PC-3 (cell line): ENCODE results near the gene PDE9A. TPM values are rescaled to one million over a fixed set of nuclear protein-coding genes. Genes with fewer than 3 reads are reported as not detected.

ENCODE experiments used
- ATAC-seq: fragments of 200-7000 bp; cut with Tn5 transposase; 2 replicates; pipeline ENCODE4 v1.9.1; 2020; ENCODE audit warnings: mild to moderate bottlenecking, moderate library complexity
- BruUV-seq: library from RNA; stranded (reverse); fragments of 400-500 nt; replicated peaks from 2 replicates; lab custom pipeline; 2021; lab: Mats Ljungman, UMichigan
- CTCF ChIA-PET: fragments of 300-600 bp; sonication (Branson Sonifier 250); formaldehyde crosslinking; loops from one replicate; lab custom pipeline; 2022; ENCODE audit warnings: antibody characterized with exemption; lab: Charles Lee
- POLR2A ChIA-PET: fragments of 300-600 bp; sonication (Branson Sonifier 250); formaldehyde crosslinking; loops from one replicate; lab custom pipeline; 2022; ENCODE audit warnings: antibody characterized with exemption; ENCODE audit not compliant: unreplicated experiment; lab: Charles Lee
- DNase-seq: peaks from one replicate; pipeline ENCODE4 v3.0.0-alpha.2; 2015
- H2AFZ ChIP-seq: fragments of 300-600 bp; sonication (generic); 2 replicates; pipeline ENCODE4 v1.6.0; 2016; ENCODE audit warnings: antibody characterized with exemption, low read length
- H3F3A ChIP-seq: fragments of 300-600 bp; sonication (generic); one replicate; pipeline ENCODE4 v1.6.0; 2017; ENCODE audit warnings: antibody characterized with exemption, low read length, control low read depth, mild to moderate bottlenecking; ENCODE audit not compliant: unreplicated experiment
- H3K27ac ChIP-seq: fragments of 300-600 bp; sonication (generic); 2 replicates; pipeline ENCODE4 v1.5.1; 2016; ENCODE audit warnings: mild to moderate bottlenecking, low read length
- H3K27me3 ChIP-seq: fragments of 300-600 bp; sonication (generic); 2 replicates; pipeline ENCODE4 v1.6.1; 2016; ENCODE audit warnings: low read length, mixed read lengths
- H3K36me3 ChIP-seq: fragments of 300-600 bp; sonication (generic); 2 replicates; pipeline ENCODE4 v1.6.1; 2016; ENCODE audit warnings: low read depth, mixed run types, low read length, mixed read lengths
- H3K4me1 ChIP-seq: fragments of 300-600 bp; sonication (generic); 2 replicates; pipeline ENCODE4 v1.5.1; 2016; ENCODE audit warnings: low read length; ENCODE audit not compliant: insufficient read depth
- H3K4me2 ChIP-seq: fragments of 300-600 bp; sonication (generic); 2 replicates; pipeline ENCODE4 v1.6.0; 2016; ENCODE audit warnings: low read length
- H3K4me3 ChIP-seq: fragments of 300-600 bp; sonication (generic); 2 replicates; pipeline ENCODE4 v1.5.1; 2016; ENCODE audit warnings: mild to moderate bottlenecking, low read length, mixed read lengths
- H3K79me2 ChIP-seq: fragments of 300-600 bp; sonication (generic); 2 replicates; pipeline ENCODE4 v1.6.1; 2017; ENCODE audit warnings: low read length, mixed read lengths
- H3K9ac ChIP-seq: fragments of 300-600 bp; sonication (generic); 2 replicates; pipeline ENCODE4 v1.6.0; 2016; ENCODE audit warnings: mild to moderate bottlenecking, low read length
- H3K9me2 ChIP-seq: fragments of 300-600 bp; sonication (generic); replicated peaks from 2 replicates; pipeline ENCODE4 v1.6.1; 2016; ENCODE audit warnings: mixed run types, low read length, mixed read lengths
- H3K9me3 ChIP-seq: fragments of 300-600 bp; sonication (generic); 2 replicates; pipeline ENCODE4 v1.6.1; 2016; ENCODE audit warnings: low read length, mixed read lengths
- H4K20me1 ChIP-seq: fragments of 300-600 bp; sonication (generic); 2 replicates; pipeline ENCODE4 v1.6.1; 2016; ENCODE audit warnings: low read length, mixed read lengths
- EZH2 ChIP-seq: fragments of 300-600 bp; sonication (generic); IDR thresholded peaks from one replicate; pipeline ENCODE4 v1.6.1; 2017; ENCODE audit warnings: antibody characterized with exemption, mild to moderate bottlenecking, low read length; ENCODE audit not compliant: unreplicated experiment
- EZH2phosphoT487 ChIP-seq: fragments of 300-600 bp; sonication (generic); IDR thresholded peaks from 2 replicates; pipeline ENCODE4 v1.6.1; 2018; ENCODE audit warnings: mild to moderate bottlenecking, antibody characterized with exemption, low read length, borderline replicate concordance
- intact Hi-C: fragments of 100-400 bp; cut with micrococcal nuclease; formaldehyde crosslinking; loops from 2 replicates; pipeline ENCODE4 v1.9.0; 2023
- total RNA-seq: library from RNA; depleted of rRNA; stranded (reverse); fragments of >200 nt; gene quantifications from 2 replicates; pipeline ENCODE4 v1.2.3, GENCODE V29; 2014
- TF ChIP-seq, protein P1 (sequence below): fragments of 300-600 bp; sonication (generic); conservative IDR thresholded peaks from 2 replicates; pipeline ENCODE4 v1.5.1; 2017; ENCODE audit warnings: antibody characterized with exemption, low read depth, mild to moderate bottlenecking, low read length

PDE9A gene
- total RNA-seq, 1 experiment from 2014 or later: 0.33 TPM

DNA sequence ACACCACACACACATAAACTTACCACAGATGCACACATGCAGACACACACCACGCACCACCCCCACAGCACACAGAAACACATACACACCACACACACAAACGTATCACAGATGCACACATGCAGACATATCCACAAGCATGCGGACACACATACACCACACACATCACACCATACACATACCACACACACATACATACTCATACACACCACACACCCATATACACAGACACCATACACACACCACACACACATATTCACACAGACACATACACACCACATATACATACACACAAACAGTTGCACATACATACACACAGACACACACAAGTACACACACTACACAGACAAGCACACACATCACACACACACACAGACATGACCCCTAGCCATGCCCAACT lies 37.5 kb upstream of the PDE9A start:
- ChIA-PET POLR2A (no interaction called here), CTCF (no interaction called here)

DNA sequence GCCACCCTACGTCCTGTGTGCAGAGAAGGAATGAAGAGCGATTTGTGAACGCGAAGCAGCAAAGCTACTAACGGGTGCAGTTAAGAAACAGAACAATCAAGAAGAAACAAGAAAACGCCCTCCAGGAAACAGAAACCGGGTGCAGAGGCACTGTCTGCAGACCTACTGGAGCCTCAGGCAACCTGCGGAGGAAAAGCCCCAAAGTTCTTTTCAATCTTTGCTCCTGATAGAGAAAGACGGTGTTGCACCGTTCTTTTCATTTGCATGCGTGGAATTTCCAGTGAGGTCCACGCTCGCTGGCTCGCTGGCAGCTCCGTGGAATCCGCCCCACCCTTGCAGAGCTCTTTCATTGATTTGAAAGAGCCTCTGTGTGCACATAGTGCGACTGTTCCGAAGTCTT lies 37.0 kb upstream of the PDE9A start:
- H3K9me2 ChIP-seq: no peaks in the 10 kb centered on the region
- ChIA-PET POLR2A (no interaction called here), CTCF (no interaction called here)
- H3K9ac ChIP-seq: no peak overlapping the region
- no peak overlapping the region for H3K4me3 ChIP-seq
- H3K4me2 ChIP-seq: 0 out of 2 replicates have a peak overlapping the region, but pooled peaks have one; percentile 8
- DNase-seq (no peak), ATAC-seq (no peak)
- TF ChIP-seq, protein P1, sequence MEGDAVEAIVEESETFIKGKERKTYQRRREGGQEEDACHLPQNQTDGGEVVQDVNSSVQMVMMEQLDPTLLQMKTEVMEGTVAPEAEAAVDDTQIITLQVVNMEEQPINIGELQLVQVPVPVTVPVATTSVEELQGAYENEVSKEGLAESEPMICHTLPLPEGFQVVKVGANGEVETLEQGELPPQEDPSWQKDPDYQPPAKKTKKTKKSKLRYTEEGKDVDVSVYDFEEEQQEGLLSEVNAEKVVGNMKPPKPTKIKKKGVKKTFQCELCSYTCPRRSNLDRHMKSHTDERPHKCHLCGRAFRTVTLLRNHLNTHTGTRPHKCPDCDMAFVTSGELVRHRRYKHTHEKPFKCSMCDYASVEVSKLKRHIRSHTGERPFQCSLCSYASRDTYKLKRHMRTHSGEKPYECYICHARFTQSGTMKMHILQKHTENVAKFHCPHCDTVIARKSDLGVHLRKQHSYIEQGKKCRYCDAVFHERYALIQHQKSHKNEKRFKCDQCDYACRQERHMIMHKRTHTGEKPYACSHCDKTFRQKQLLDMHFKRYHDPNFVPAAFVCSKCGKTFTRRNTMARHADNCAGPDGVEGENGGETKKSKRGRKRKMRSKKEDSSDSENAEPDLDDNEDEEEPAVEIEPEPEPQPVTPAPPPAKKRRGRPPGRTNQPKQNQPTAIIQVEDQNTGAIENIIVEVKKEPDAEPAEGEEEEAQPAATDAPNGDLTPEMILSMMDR: no peak
- TF ChIP-seq EZH2: no peak
- TF ChIP-seq EZH2phosphoT487: no peak
- no peaks in the 10 kb centered on the region for H3K79me2 ChIP-seq
- H2AFZ ChIP-seq: no peak overlapping the region
- no TSS peak for BruUV-seq
- intact Hi-C loops: no loop called here
- peaks cover 43% of the 10 kb centered on the region for H3K27me3 ChIP-seq
- H3K9me3 ChIP-seq: no peaks in the 10 kb centered on the region
- H4K20me1 ChIP-seq: no peaks in the 10 kb centered on the region
- H3K4me1 ChIP-seq: 0 out of 2 replicates have a peak, but pooled peaks cover 4% of the 10 kb centered on the region
- no peak overlapping the region for H3K27ac ChIP-seq
- H3K36me3 ChIP-seq: no peaks in the 10 kb centered on the region
- no peaks in the 10 kb centered on the region for H3F3A ChIP-seq

More for the DNA sequence above, 37.5 kb upstream of the PDE9A start:
- H3K79me2 ChIP-seq: no peaks in the 10 kb centered on the region
- no peaks in the 10 kb centered on the region for H4K20me1 ChIP-seq
- BruUV-seq: no TSS peak
- peaks cover 39% of the 10 kb centered on the region for H3K27me3 ChIP-seq
- no peaks in the 10 kb centered on the region for H3K36me3 ChIP-seq
- DNase-seq (no peak), ATAC-seq (no peak)
- H3K4me1 ChIP-seq: 0 out of 2 replicates have a peak, but pooled peaks cover 4% of the 10 kb centered on the region
- no peak overlapping the region for H3K4me3 ChIP-seq
- no peaks in the 10 kb centered on the region for H3K9me2 ChIP-seq
- no peaks in the 10 kb centered on the region for H3K9me3 ChIP-seq
- intact Hi-C loops: no loop called here
- no peak overlapping the region for H3K9ac ChIP-seq
- H3K4me2 ChIP-seq: no peak overlapping the region
- no peak overlapping the region for H3K27ac ChIP-seq
- H2AFZ ChIP-seq: no peak overlapping the region
- TF ChIP-seq EZH2phosphoT487 (no peak), EZH2 (no peak)
- TF ChIP-seq, protein P1: no peak
- no peaks in the 10 kb centered on the region for H3F3A ChIP-seq

- Histone ChIP-seq H3K27me3 (peaks cover 48% of the 10 kb centered on the region), H3K4me2 (no peak overlapping the region), H3K36me3 (no peaks in the 10 kb centered on the region), H4K20me1 (no peaks in the 10 kb centered on the region), H2AFZ (no peak overlapping the region), H3K9ac (no peak overlapping the region), H3K4me1 (0 out of 2 replicates have a peak, but pooled peaks cover 4% of the 10 kb centered on the region), H3F3A (no peaks in the 10 kb centered on the region), H3K4me3 (no peak overlapping the region), H3K9me2 (no peaks in the 10 kb centered on the region), H3K79me2 (no peaks in the 10 kb centered on the region), H3K27ac (no peak overlapping the region), H3K9me3 (no peaks in the 10 kb centered on the region)
- POLR2A ChIA-PET: no interaction called here
- TF ChIP-seq EZH2phosphoT487 (no peak), EZH2 (no peak)
- TF ChIP-seq, protein P1: no peak
- DNase-seq: no peak
- ATAC-seq: no peak
- intact Hi-C loops: no loop called here
- CTCF ChIA-PET: no interaction called here
- BruUV-seq: no TSS peak
Observed at GRCh38 chr21:42616941-42617340, 36.5 kb upstream of the PDE9A start.
